Neural cell (in vitro differentiated cells): ENCODE results near the gene UNK.

Experiments
- CTCF ChIP-seq: fragments of 450-650 bp; IDR thresholded peaks from 2 replicates; pipeline ENCODE4 v1.5.1; 2014; ENCODE audit warnings: antibody characterized with exemption, mild to moderate bottlenecking, moderate library complexity; ENCODE audit not compliant: poor library complexity, severe bottlenecking
- EP300 ChIP-seq: fragments of 450-650 bp; conservative IDR thresholded peaks from 2 replicates; pipeline ENCODE4 v1.6.1; 2014; ENCODE audit warnings: antibody characterized with exemption, mild to moderate bottlenecking, moderate library complexity; ENCODE audit not compliant: poor library complexity, severe bottlenecking
- EZH2 ChIP-seq: fragments of 200-600, 300-800 bp; shearing (Covaris generic), sonication (generic); IDR thresholded peaks from 2 replicates; pipeline ENCODE4 v1.6.1; 2014; ENCODE audit warnings: antibody characterized with exemption, low read length, borderline replicate concordance, mild to moderate bottlenecking; ENCODE audit not compliant: insufficient read depth, poor library complexity, severe bottlenecking
- MXI1 ChIP-seq: fragments of 450-650 bp; conservative IDR thresholded peaks from 2 replicates; pipeline ENCODE4 v1.6.1; 2014; ENCODE audit warnings: antibody characterized with exemption, mild to moderate bottlenecking; ENCODE audit not compliant: poor library complexity, severe bottlenecking
- POLR2AphosphoS5 ChIP-seq: IDR thresholded peaks from 2 replicates; pipeline ENCODE4 v1.6.1; 2012
- RAD21 ChIP-seq: fragments of 450-650 bp; conservative IDR thresholded peaks from 2 replicates; pipeline ENCODE4 v1.6.1; 2014; ENCODE audit warnings: antibody characterized with exemption, mild to moderate bottlenecking, moderate library complexity
- REST ChIP-seq: IDR thresholded peaks from 2 replicates; pipeline ENCODE4 v1.6.1; 2012; ENCODE audit warnings: borderline replicate concordance
- SMC3 ChIP-seq: fragments of 450-650 bp; conservative IDR thresholded peaks from 2 replicates; pipeline ENCODE4 v1.6.1; 2014; ENCODE audit warnings: antibody characterized with exemption, mild to moderate bottlenecking, moderate library complexity; ENCODE audit not compliant: poor library complexity

- TF ChIP-seq REST: no peak
- no peak for TF ChIP-seq CTCF
- no peak for TF ChIP-seq RAD21
- no peak for TF ChIP-seq POLR2AphosphoS5
- no peak for TF ChIP-seq SMC3
- TF ChIP-seq EP300: no peak
- TF ChIP-seq EZH2: no peak
- no peak for TF ChIP-seq MXI1
Measured at GRCh38 chr17:75803883-75804282, 19.3 kb downstream of the UNK start.
